HepG2 (cell line): ENCODE data around the gene SLTM. TPM values are rescaled to one million over a fixed set of nuclear protein-coding genes. Genes with fewer than 3 reads are reported as not detected.

Experiments used
- ATAC-seq: fragments of 200-7000 bp; cut with Tn5 transposase; 3 replicates; pipeline ENCODE4 v1.9.1; 2020; ENCODE audit warnings: mild to moderate bottlenecking, moderate library complexity
- BruUV-seq: library from RNA; stranded (reverse); fragments of 400-500 nt; replicated peaks from 2 replicates; lab custom pipeline; 2021; lab: Mats Ljungman, UMichigan
- CTCF ChIA-PET: fragments of 300-600 bp; formaldehyde crosslinking; extraction: SDS; loops from one replicate; lab custom pipeline; 2021; ENCODE audit warnings: low total read pairs, inconsistent platforms, low intra/inter-chr PET ratio; lab: Yijun Ruan, JAX
- POLR2A ChIA-PET: fragments of 350-600 bp; sonication (Branson Sonifier 250); formaldehyde crosslinking; loops from one replicate; lab custom pipeline; 2020; ENCODE audit warnings: antibody characterized with exemption, inconsistent platforms; lab: Yijun Ruan, JAX
- DNase-seq: peaks from one replicate; pipeline ENCODE4 v3.0.0-alpha.2; 2015; ENCODE audit warnings: low spot score
- FAIRE-seq: peaks from 3 replicates; lab custom pipeline; 2011; peaks lifted over from hg19 to GRCh38; lab: Jason Lieb, UNC
- H2AFZ ChIP-seq: one replicate; pipeline ENCODE4 v1.6.1; 2011; ENCODE audit warnings: low read length, inconsistent platforms
- H3K27ac ChIP-seq: fragments of 300-600 bp; 3 replicates; pipeline ENCODE4 v1.8.0; 2011; ENCODE audit warnings: mixed run types, mild to moderate bottlenecking, mixed read lengths, low read length, inconsistent platforms; ENCODE audit not compliant: insufficient read depth; ENCODE audit errors: extremely low read length
- H3K27me3 ChIP-seq, 2 experiments: fragments of 200-600 bp in 1 of 2; 2 replicates in 1 of 2; 3 replicates in 1 of 2; pipeline versions ENCODE4 v1.6.0 to v1.8.0; 2011; ENCODE audit warnings: low read length in 2 of 2, mild to moderate bottlenecking in 2 of 2, moderate library complexity in 2 of 2, inconsistent platforms in 1 of 2; ENCODE audit not compliant: insufficient read depth in 2 of 2, control insufficient read depth in 1 of 2
- H3K36me3 ChIP-seq, 2 experiments: fragments of 200-600 bp in 1 of 2; replicated peaks in 1 of 2; 2 replicates in 1 of 2; 3 replicates in 1 of 2; pipeline versions ENCODE4 v1.5.1 to v1.8.0; 2011; ENCODE audit warnings: low read length in 2 of 2, inconsistent platforms in 1 of 2; ENCODE audit not compliant: insufficient read depth in 2 of 2, control insufficient read depth in 1 of 2
- H3K4me1 ChIP-seq: 2 replicates; pipeline ENCODE4 v1.5.1; 2012; ENCODE audit warnings: low read length, inconsistent platforms; ENCODE audit not compliant: insufficient read depth
- H3K4me2 ChIP-seq: 2 replicates; pipeline ENCODE4 v1.6.0; 2011; ENCODE audit warnings: low read depth, low read length, inconsistent platforms
- H3K4me3 ChIP-seq, 3 experiments: fragments of 200-600 bp in 1 of 3; sonication (generic), shearing (Covaris generic) in 1 of 3; replicated peaks in 1 of 3; 2 replicates each; pipeline ENCODE4 v1.5.1; 2011 to 2016; ENCODE audit warnings: low read length in 3 of 3, inconsistent platforms in 2 of 3, low read depth in 2 of 3, mild to moderate bottlenecking in 2 of 3, control low read depth in 1 of 3, mixed read lengths in 1 of 3; ENCODE audit not compliant: insufficient read depth in 1 of 3
- H3K79me2 ChIP-seq: one replicate; pipeline ENCODE4 v1.6.1; 2011; ENCODE audit warnings: low read length, inconsistent platforms; ENCODE audit not compliant: insufficient read depth
- H3K9ac ChIP-seq: 2 replicates; pipeline ENCODE4 v1.6.0; 2011; ENCODE audit warnings: mild to moderate bottlenecking, low read depth, low read length, inconsistent platforms; ENCODE audit not compliant: insufficient read depth
- H3K9me3 ChIP-seq: 2 replicates; pipeline ENCODE4 v1.5.1; 2012; ENCODE audit warnings: mild to moderate bottlenecking, low read length
- H4K20me1 ChIP-seq: 2 replicates; pipeline ENCODE4 v1.6.0; 2011; ENCODE audit warnings: inconsistent platforms, mild to moderate bottlenecking, low read length, moderate library complexity; ENCODE audit not compliant: insufficient read depth
- CAMTA2 ChIP-seq: sonication (generic); formaldehyde crosslinking; IDR thresholded peaks from 2 replicates; pipeline ENCODE4 v1.4.0; 2020; ENCODE audit warnings: mild to moderate bottlenecking, missing genetic modification reagents, borderline replicate concordance
- SMARCC2 ChIP-seq: fragments of 450-650 bp; IDR thresholded peaks from 2 replicates; pipeline ENCODE4 v1.6.1; 2017; ENCODE audit warnings: antibody characterized with exemption, mild to moderate bottlenecking
- STAT6 ChIP-seq: sonication (generic); formaldehyde crosslinking; IDR thresholded peaks from 2 replicates; pipeline ENCODE4 v1.4.0; 2020; ENCODE audit warnings: missing genetic modification reagents, mild to moderate bottlenecking, borderline replicate concordance
- ZFP36L2 ChIP-seq: sonication (generic); formaldehyde crosslinking; IDR thresholded peaks from 2 replicates; pipeline ENCODE4 v1.4.0; 2020; ENCODE audit warnings: missing genetic modification reagents
- ZNF263 ChIP-seq: sonication (generic); formaldehyde crosslinking; IDR thresholded peaks from 2 replicates; pipeline ENCODE4 v1.4.0; 2020; ENCODE audit warnings: missing genetic modification reagents
- ZNF710 ChIP-seq: sonication (generic); formaldehyde crosslinking; IDR thresholded peaks from 2 replicates; pipeline ENCODE4 v1.5.0; 2020; ENCODE audit warnings: mild to moderate bottlenecking, missing genetic modification reagents, borderline replicate concordance
- ZNF839 ChIP-seq: sonication (generic); formaldehyde crosslinking; IDR thresholded peaks from 2 replicates; pipeline ENCODE4 v1.4.0; 2020; ENCODE audit warnings: missing genetic modification reagents, mild to moderate bottlenecking, borderline replicate concordance
- ZNF878 ChIP-seq: sonication (generic); formaldehyde crosslinking; IDR thresholded peaks from 2 replicates; pipeline ENCODE4 v1.8.1; 2023; ENCODE audit warnings: mild to moderate bottlenecking, missing genetic modification reagents, moderate library complexity
- WGBS: methylation state at CpG from one replicate; pipeline ENCODE4 v1.1.6; 2017; ENCODE audit warnings: low lambda C conversion rate; 5-methylcytosine and 5-hydroxymethylcytosine counted together
- in situ Hi-C: cut with HindIII; loops from 2 replicates; pipeline ENCODE4 v1.10.0; 2017; ENCODE audit warnings: low pct_unique_long_range_greater_than_20kb; ENCODE audit not compliant: extremely low pct_ligation_motif_present
- intact Hi-C: fragments of 100-400 bp; cut with micrococcal nuclease; formaldehyde crosslinking; loops from one replicate; pipeline ENCODE4 v1.10.0; 2022; ENCODE audit not compliant: unreplicated experiment
- polyA plus RNA-seq, 8 experiments: library from polyadenylated mRNA; depleted of rRNA in 3 of 8; stranded (reverse) in 7 of 8; unstranded in 1 of 8; fragments of >200 nt; fragmentation: Illumina TruSeq in 4 of 8; extraction: Trizol in 4 of 8; gene quantifications; 2 replicates each; pipeline versions ENCODE4 v1.2.1 to v1.2.3, GENCODE V29; 2011 to 2016; ENCODE audit warnings: low read depth in 4 of 8, missing spikeins in 1 of 8, mixed read lengths in 1 of 8; ENCODE audit not compliant: insufficient read depth in 1 of 8
- total RNA-seq, 5 experiments: library from RNA; depleted of rRNA; stranded (reverse); fragments of >200 nt; fragmentation: Illumina TruSeq; extraction: Trizol; gene quantifications; 2 replicates each; pipeline ENCODE4 v1.2.3, GENCODE V29; 2016; ENCODE audit warnings: low read depth in 1 of 5
- TF ChIP-seq, protein P1 (sequence below), 2 experiments: sonication (generic) in 1 of 2; formaldehyde crosslinking in 1 of 2; IDR thresholded peaks; 2 replicates each; pipeline versions ENCODE4 v1.5.1 to v1.6.1; 2011 to 2020; ENCODE audit warnings: borderline replicate concordance in 1 of 2, low read depth in 1 of 2, low read length in 1 of 2, mild to moderate bottlenecking in 1 of 2, missing genetic modification reagents in 1 of 2, moderate library complexity in 1 of 2
- TF ChIP-seq, protein P2 (sequence below): sonication (generic); formaldehyde crosslinking; IDR thresholded peaks from 2 replicates; pipeline ENCODE4 v1.8.0; 2022; ENCODE audit warnings: mild to moderate bottlenecking, missing genetic modification reagents, borderline replicate concordance
- TF ChIP-seq, protein P3 (sequence below): sonication (generic); formaldehyde crosslinking; IDR thresholded peaks from 2 replicates; pipeline ENCODE4 v1.4.0; 2020; ENCODE audit warnings: missing genetic modification reagents, borderline replicate concordance

SLTM gene
- total and polyA plus RNA-seq, 2 of the 13 experiments (the other 11 are each of a cell fraction or from before 2014, with no cell fraction given), result 22.0 to 64.2 TPM

- Histone ChIP-seq H3K4me1 (peaks cover 34% of the 10 kb centered on the region), H3K27ac (peak overlapping the region; percentile 98), H3K9ac (peak overlapping the region; percentile 87), H3K79me2 (peaks cover 41% of the 10 kb centered on the region), H3K9me3 (no peaks in the 10 kb centered on the region), H3K27me3 (no peaks in the 10 kb centered on the region; a peak in 1 of 5 replicates), H3K4me3 (peak overlapping the region; percentile 80 to 86 (median 82); a peak in 5 of 6 replicates), H2AFZ (no peak overlapping the region), H3K4me2 (peak overlapping the region; percentile 82), H4K20me1 (peaks cover 12% of the 10 kb centered on the region), H3K36me3 (peaks cover 3 to 26% of the 10 kb centered on the region in 2 experiments; a peak in 4 of 5 replicates)
- FAIRE-seq (peak; percentile 86), ATAC-seq (peak; percentile 89), DNase-seq (peak; percentile 95)
- no TSS peak for BruUV-seq
- in situ Hi-C loops (no loop called here), intact Hi-C loops (loop anchor here (5.0 kb wide), 1 partner anchor 67 kb away; the partner anchor contains the start of gene SLTM)
- WGBS, result 1% methylated on average over 11 of the region's 54 CpGs
- CTCF ChIA-PET, result no interaction called here
- POLR2A ChIA-PET, result interaction anchor here (0.7 to 3.0 kb wide), 26 partner anchors 9 to 1379 kb away, joined by 3 to 67 read pairs (median 3); partner anchors contain the start of genes ADAM10 and MINDY2
- peak; percentile 78 for TF ChIP-seq ZNF263 (CRISPR knock-in tag)
- peak; percentile 53; the same call in 1 of the 2 replicates for TF ChIP-seq ZNF710 (CRISPR knock-in tag)
- TF ChIP-seq, protein P1, sequence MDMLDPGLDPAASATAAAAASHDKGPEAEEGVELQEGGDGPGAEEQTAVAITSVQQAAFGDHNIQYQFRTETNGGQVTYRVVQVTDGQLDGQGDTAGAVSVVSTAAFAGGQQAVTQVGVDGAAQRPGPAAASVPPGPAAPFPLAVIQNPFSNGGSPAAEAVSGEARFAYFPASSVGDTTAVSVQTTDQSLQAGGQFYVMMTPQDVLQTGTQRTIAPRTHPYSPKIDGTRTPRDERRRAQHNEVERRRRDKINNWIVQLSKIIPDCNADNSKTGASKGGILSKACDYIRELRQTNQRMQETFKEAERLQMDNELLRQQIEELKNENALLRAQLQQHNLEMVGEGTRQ (IDR thresholded peaks at IDR 0.05; ENCODE audit: low read depth, low read length), result no peak
- TF ChIP-seq, protein P1 (CRISPR knock-in tag; IDR thresholded peaks at IDR 0.05; ENCODE audit: borderline replicate concordance), result 0 out of 2 replicates have a peak, but pooled peaks have one; percentile 30
- TF ChIP-seq, protein P2, sequence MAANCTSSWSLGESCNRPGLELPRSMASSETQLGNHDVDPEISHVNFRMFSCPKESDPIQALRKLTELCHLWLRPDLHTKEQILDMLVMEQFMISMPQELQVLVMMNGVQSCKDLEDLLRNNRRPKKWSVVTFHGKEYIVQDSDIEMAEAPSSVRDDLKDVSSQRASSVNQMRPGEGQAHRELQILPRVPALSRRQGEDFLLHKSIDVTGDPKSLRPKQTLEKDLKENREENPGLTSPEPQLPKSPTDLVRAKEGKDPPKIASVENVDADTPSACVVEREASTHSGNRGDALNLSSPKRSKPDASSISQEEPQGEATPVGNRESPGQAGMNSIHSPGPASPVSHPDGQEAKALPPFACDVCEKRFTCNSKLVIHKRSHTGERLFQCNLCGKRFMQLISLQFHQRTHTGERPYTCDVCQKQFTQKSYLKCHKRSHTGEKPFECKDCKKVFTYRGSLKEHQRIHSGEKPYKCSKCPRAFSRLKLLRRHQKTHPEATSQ (CRISPR knock-in tag), result peak; percentile 77; the same call in 1 of the 2 replicates
- peak; percentile 50; the same call in 1 of the 2 replicates for TF ChIP-seq STAT6
- TF ChIP-seq ZNF839 (CRISPR knock-in tag), result no peak
- TF ChIP-seq, protein P3, sequence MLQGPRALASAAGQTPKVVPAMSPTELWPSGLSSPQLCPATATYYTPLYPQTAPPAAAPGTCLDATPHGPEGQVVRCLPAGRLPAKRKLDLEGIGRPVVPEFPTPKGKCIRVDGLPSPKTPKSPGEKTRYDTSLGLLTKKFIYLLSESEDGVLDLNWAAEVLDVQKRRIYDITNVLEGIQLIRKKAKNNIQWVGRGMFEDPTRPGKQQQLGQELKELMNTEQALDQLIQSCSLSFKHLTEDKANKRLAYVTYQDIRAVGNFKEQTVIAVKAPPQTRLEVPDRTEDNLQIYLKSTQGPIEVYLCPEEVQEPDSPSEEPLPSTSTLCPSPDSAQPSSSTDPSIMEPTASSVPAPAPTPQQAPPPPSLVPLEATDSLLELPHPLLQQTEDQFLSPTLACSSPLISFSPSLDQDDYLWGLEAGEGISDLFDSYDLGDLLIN (CRISPR knock-in tag), result no peak
- TF ChIP-seq SMARCC2, result no peak
- TF ChIP-seq CAMTA2 (CRISPR knock-in tag), result no peak
- TF ChIP-seq ZNF878, result no peak; the same call in 1 of the 2 replicates
- no peak for TF ChIP-seq ZFP36L2 (CRISPR knock-in tag)
Observed at GRCh38 chr15:58864602-58865424, 68.7 kb downstream of the SLTM start.
